ENCODE results near the gene AP3M1.

DNA sequence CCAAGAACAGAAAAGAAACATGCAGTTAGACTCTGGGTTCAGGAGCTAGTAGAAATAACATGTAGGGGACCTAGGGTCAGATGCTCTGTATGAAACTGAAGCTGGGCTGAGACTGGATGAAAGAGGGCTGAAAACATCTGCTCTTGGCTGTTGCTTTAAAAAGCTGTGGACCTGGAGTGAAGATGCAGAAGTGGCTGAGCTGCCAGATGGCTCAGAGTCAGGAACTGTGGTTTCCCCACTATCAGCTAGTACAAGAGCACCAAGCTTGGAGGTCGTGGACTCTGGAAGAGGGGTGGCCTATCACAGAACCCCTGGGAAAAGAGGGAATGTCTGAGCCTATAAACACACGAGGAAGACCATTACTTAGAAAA is 6.3 kb upstream of the AP3M1 start:
- TF ChIP-seq CTCF (IDR thresholded peaks at IDR 0.05), result no peak
- TF ChIP-seq POLR2A (IDR thresholded peaks at IDR 0.05), result no peak
